Esophagus muscularis mucosa (tissue), 4 donors: ENCODE measurements around the gene BCL2L14. TPM values are rescaled to one million over a fixed set of nuclear protein-coding genes. Genes with fewer than 3 reads are reported as not detected.

Source experiments
- DNase-seq: peaks from one replicate; pipeline ENCODE4 v3.0.0-alpha.2; 2017; ENCODE audit errors: extremely low spot score
- H3K27ac ChIP-seq, 4 donors: fragments of 200-600 bp; sonication (generic); replicated peaks in 1 of 4; 1 replicate in 3 of 4; 2 replicates in 1 of 4; pipeline ENCODE4 v1.5.1; 2016 to 2019; ENCODE audit warnings: mild to moderate bottlenecking in 1 of 4
- H3K27me3 ChIP-seq, 4 donors: fragments of 200-600 bp; sonication (generic); one replicate each; pipeline versions ENCODE4 v1.5.1 to v1.6.0; 2016 to 2019
- H3K36me3 ChIP-seq, 4 donors: fragments of 200-600 bp; sonication (generic); one replicate each; pipeline ENCODE4 v1.5.1; 2016 to 2019
- H3K4me1 ChIP-seq, 4 donors: fragments of 200-600 bp; sonication (generic); one replicate each; pipeline ENCODE4 v1.5.1; 2016 to 2019
- H3K4me3 ChIP-seq, 4 donors: fragments of 200-600 bp; sonication (generic); 1 replicate in 2 of 4; 2 replicates in 2 of 4; pipeline ENCODE4 v1.5.1; 2016 to 2019; ENCODE audit warnings: mild to moderate bottlenecking in 4 of 4, moderate library complexity in 1 of 4
- H3K9me3 ChIP-seq, 4 donors: fragments of 200-600 bp; sonication (generic); 1 replicate in 3 of 4; 2 replicates in 1 of 4; pipeline ENCODE4 v1.5.1; 2016 to 2019
- CTCF ChIP-seq, 3 experiments: fragments of 200-600 bp in 2 of 3; fragments of 450-650 bp in 1 of 3; sonication (generic) in 2 of 3; IDR thresholded peaks; one replicate each; pipeline ENCODE4 v1.5.1; 2017 to 2019; ENCODE audit warnings: antibody characterized with exemption in 3 of 3, mild to moderate bottlenecking in 2 of 3, moderate library complexity in 1 of 3
- EP300 ChIP-seq: sonication (generic); formaldehyde crosslinking; IDR thresholded peaks from one replicate; pipeline ENCODE4 v1.6.1; 2017; ENCODE audit warnings: antibody characterized with exemption
- POLR2A ChIP-seq: fragments of 450-650 bp; IDR thresholded peaks from one replicate; pipeline ENCODE4 v1.6.1; 2017; ENCODE audit warnings: antibody characterized with exemption, moderate library complexity, mild to moderate bottlenecking, low read depth
- POLR2AphosphoS5 ChIP-seq, 2 donors: sonication (generic); formaldehyde crosslinking; IDR thresholded peaks; one replicate each; pipeline ENCODE4 v1.6.1; 2017; ENCODE audit warnings: antibody characterized with exemption in 2 of 2
- WGBS: methylation state at CpG from one replicate; pipeline ENCODE4 v1.1.5; 2018; 5-methylcytosine and 5-hydroxymethylcytosine counted together
- intact Hi-C: fragments of 100-400 bp; cut with DNase I; formaldehyde crosslinking; loops from one replicate; pipeline ENCODE4 v1.15.1; 2023
- total RNA-seq, 4 donors: library from RNA; depleted of rRNA; stranded (reverse); fragments of >200 nt; gene quantifications; one replicate each; pipeline versions ENCODE4 v1.1.0 to v1.2.1, GENCODE V29; 2016

Gene BCL2L14
- total RNA-seq, 4 donors from 2014 or later, result not detected

- H3K4me3 ChIP-seq, result no peak overlapping the region
- intact Hi-C loops, result no loop called here
- peaks cover 20 to 59% (median 45%) of the 10 kb centered on the region in 4 donors for H3K36me3 ChIP-seq
- no peaks in the 10 kb centered on the region for H3K4me1 ChIP-seq
- no peak for DNase-seq
- no peaks in the 10 kb centered on the region for H3K9me3 ChIP-seq
- H3K27me3 ChIP-seq, result no peaks in the 10 kb centered on the region
- TF ChIP-seq POLR2AphosphoS5 (IDR thresholded peaks at IDR 0.05) (no peak), CTCF (IDR thresholded peaks at IDR 0.05) (no peak), EP300 (no peak), POLR2A (no peak)
- 85% methylated on average over 5 of the region's 5 CpGs for WGBS
- H3K27ac ChIP-seq, result no peak overlapping the region
Observed at GRCh38 chr12:12121061-12121460, 50.3 kb downstream of the BCL2L14 start.

GRCh38 chr12:12123036-12123604 lies 52.4 kb downstream of the BCL2L14 start:
- DNase-seq, result no peak
- Histone ChIP-seq H3K36me3 (peaks cover 26 to 68% (median 56%) of the 10 kb centered on the region in 4 donors), H3K27me3 (no peaks in the 10 kb centered on the region), H3K4me3 (no peak overlapping the region), H3K27ac (peak overlapping the region in 2 of 4 donors; percentile 12 to 28), H3K4me1 (no peaks in the 10 kb centered on the region), H3K9me3 (no peaks in the 10 kb centered on the region)
- intact Hi-C loops, result no loop called here
- TF ChIP-seq POLR2A (no peak), EP300 (no peak), CTCF (IDR thresholded peaks at IDR 0.05) (no peak), POLR2AphosphoS5 (IDR thresholded peaks at IDR 0.05) (no peak)
- WGBS, result 69% methylated on average over 3 of the region's 3 CpGs

GRCh38 chr12:12126551-12126950 lies 55.8 kb downstream of the BCL2L14 start:
- no peaks in the 10 kb centered on the region for H3K27me3 ChIP-seq
- TF ChIP-seq EP300, result no peak
- no peak for TF ChIP-seq POLR2A
- no peak for TF ChIP-seq CTCF (IDR thresholded peaks at IDR 0.05)
- TF ChIP-seq POLR2AphosphoS5 (IDR thresholded peaks at IDR 0.05), result no peak
- H3K4me3 ChIP-seq, result no peak overlapping the region
- no peak overlapping the region for H3K27ac ChIP-seq
- intact Hi-C loops, result no loop called here
- H3K36me3 ChIP-seq, result peaks cover 26 to 80% (median 53%) of the 10 kb centered on the region in 4 donors
- no peak for DNase-seq
- H3K4me1 ChIP-seq, result no peaks in the 10 kb centered on the region
- H3K9me3 ChIP-seq, result no peaks in the 10 kb centered on the region
- 87% methylated on average over 4 of the region's 4 CpGs for WGBS

- 95% methylated on average over 2 of the region's 2 CpGs for WGBS
- intact Hi-C loops, result no loop called here
- TF ChIP-seq EP300 (no peak), POLR2A (no peak), CTCF (IDR thresholded peaks at IDR 0.05) (no peak), POLR2AphosphoS5 (IDR thresholded peaks at IDR 0.05) (no peak)
- H3K27me3 ChIP-seq, result no peaks in the 10 kb centered on the region
- H3K9me3 ChIP-seq, result no peaks in the 10 kb centered on the region
- DNase-seq, result no peak
- H3K36me3 ChIP-seq, result peaks cover 26 to 78% (median 53%) of the 10 kb centered on the region in 4 donors
- H3K4me3 ChIP-seq, result no peak overlapping the region
- H3K27ac ChIP-seq, result no peak overlapping the region
- H3K4me1 ChIP-seq, result no peaks in the 10 kb centered on the region
Observed at GRCh38 chr12:12127304-12127703, 56.6 kb downstream of the BCL2L14 start.

GRCh38 chr12:12128670-12129069 lies 57.9 kb downstream of the BCL2L14 start:
- Histone ChIP-seq H3K4me1 (no peaks in the 10 kb centered on the region), H3K9me3 (no peaks in the 10 kb centered on the region), H3K27me3 (no peaks in the 10 kb centered on the region), H3K36me3 (peaks cover 21 to 71% (median 44%) of the 10 kb centered on the region in 4 donors), H3K27ac (no peak overlapping the region), H3K4me3 (no peak overlapping the region)
- no peak for DNase-seq
- intact Hi-C loops, result no loop called here
- TF ChIP-seq CTCF (IDR thresholded peaks at IDR 0.05), result no peak
- no peak for TF ChIP-seq EP300
- no peak for TF ChIP-seq POLR2A
- no peak for TF ChIP-seq POLR2AphosphoS5 (IDR thresholded peaks at IDR 0.05)
- 65% methylated on average over 4 of the region's 4 CpGs for WGBS
